ENCODE measurements around the gene SWT1.

DNA sequence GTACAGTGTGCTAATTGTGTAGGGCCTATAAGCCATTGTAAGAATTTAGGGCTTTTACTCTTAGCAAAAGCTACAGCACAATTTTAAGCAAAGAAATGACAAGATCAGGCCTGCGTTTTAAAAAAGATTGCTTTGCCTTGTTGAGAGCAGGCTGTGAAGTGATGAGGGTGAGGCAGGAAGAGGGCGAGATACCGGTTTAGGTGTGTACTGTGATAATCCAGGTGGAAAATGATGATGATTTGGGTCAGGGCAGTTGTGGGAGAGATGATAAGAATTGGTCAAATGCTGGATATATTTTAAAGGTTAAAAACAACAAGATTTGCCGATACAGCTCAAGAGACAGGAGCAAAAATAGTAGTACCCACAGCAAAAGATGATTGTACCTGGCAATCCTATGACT lies 72.0 kb downstream of the SWT1 start:
- TF ChIP-seq IRX3 (CRISPR knock-in tag; IDR thresholded peaks at IDR 0.05; ENCODE audit: borderline replicate concordance, low read depth): no peak
- TF ChIP-seq FOXM1 (CRISPR knock-in tag; IDR thresholded peaks at IDR 0.05): no peak

All from HepG2 (cell line).